Nephron (organoid): ENCODE measurements around the gene ATP1B1.
A peak's percentile ranks its signal among the peaks of the same experiment; 100 is the strongest.

ENCODE experiments used
- H3K27ac Mint-ChIP-seq, 3 experiments: 2 replicates each; pipeline ENCODE4 v1.8.0; 2020; ENCODE audit warnings: mixed read lengths in 3 of 3, mild to moderate bottlenecking in 2 of 3, moderate library complexity in 1 of 3
- H3K27me3 Mint-ChIP-seq: 2 replicates; pipeline ENCODE4 v1.8.0; 2021; ENCODE audit warnings: low read depth, mild to moderate bottlenecking, moderate library complexity, mixed read lengths
- H3K36me3 Mint-ChIP-seq: 2 replicates; pipeline ENCODE4 v1.8.0; 2020; ENCODE audit warnings: low read depth, mixed read lengths
- H3K4me1 Mint-ChIP-seq: 2 replicates; pipeline ENCODE4 v1.8.0; 2020; ENCODE audit warnings: mixed read lengths
- H3K4me3 Mint-ChIP-seq, 3 experiments: 2 replicates each; pipeline ENCODE4 v1.8.0; 2020; ENCODE audit warnings: mild to moderate bottlenecking in 3 of 3, mixed read lengths in 3 of 3, moderate library complexity in 2 of 3
- H3K9me3 Mint-ChIP-seq: 2 replicates; pipeline ENCODE4 v1.8.0; 2020; ENCODE audit warnings: mixed read lengths
- TF ChIP-seq, protein P1 (sequence below), 3 experiments: fragments of 200-600 bp; sonication (generic); IDR thresholded peaks; one replicate each; pipeline ENCODE4 v1.5.0; 2021; ENCODE audit warnings: antibody characterized with exemption in 3 of 3; ENCODE audit not compliant: unreplicated experiment in 3 of 3

The ATP1B1 gene

DNA sequence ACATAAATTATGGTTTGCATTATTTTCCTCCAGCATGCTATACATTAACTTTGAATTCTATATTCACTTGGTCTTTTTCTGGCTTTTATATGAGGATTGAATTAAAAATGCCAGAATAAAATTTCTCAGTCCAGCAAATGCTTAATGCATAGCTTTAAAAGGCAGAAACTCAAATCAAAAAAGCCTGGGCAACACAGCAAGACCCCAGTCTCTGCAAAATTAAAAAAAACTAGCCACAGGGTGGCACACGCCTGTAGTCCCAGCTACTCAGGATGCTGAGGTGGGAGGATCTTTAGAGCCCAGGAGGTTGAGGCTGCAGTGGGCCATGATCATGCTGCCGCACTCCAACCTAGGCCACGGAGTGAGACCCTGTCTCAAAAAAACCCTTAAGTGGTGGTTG is 19.8 kb downstream of the ATP1B1 start:
- Mint-ChIP-seq H3K27ac (no peak overlapping the region), H3K4me3 (no peak overlapping the region), H3K4me1 (no peaks in the 10 kb centered on the region), H3K36me3 (peaks cover 72% of the 10 kb centered on the region), H3K27me3 (no peaks in the 10 kb centered on the region), H3K9me3 (no peaks in the 10 kb centered on the region)
- TF ChIP-seq, protein P1, sequence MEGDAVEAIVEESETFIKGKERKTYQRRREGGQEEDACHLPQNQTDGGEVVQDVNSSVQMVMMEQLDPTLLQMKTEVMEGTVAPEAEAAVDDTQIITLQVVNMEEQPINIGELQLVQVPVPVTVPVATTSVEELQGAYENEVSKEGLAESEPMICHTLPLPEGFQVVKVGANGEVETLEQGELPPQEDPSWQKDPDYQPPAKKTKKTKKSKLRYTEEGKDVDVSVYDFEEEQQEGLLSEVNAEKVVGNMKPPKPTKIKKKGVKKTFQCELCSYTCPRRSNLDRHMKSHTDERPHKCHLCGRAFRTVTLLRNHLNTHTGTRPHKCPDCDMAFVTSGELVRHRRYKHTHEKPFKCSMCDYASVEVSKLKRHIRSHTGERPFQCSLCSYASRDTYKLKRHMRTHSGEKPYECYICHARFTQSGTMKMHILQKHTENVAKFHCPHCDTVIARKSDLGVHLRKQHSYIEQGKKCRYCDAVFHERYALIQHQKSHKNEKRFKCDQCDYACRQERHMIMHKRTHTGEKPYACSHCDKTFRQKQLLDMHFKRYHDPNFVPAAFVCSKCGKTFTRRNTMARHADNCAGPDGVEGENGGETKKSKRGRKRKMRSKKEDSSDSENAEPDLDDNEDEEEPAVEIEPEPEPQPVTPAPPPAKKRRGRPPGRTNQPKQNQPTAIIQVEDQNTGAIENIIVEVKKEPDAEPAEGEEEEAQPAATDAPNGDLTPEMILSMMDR (IDR thresholded peaks at IDR 0.05; ENCODE audit: unreplicated experiment in 3 of 3): no peak

DNA sequence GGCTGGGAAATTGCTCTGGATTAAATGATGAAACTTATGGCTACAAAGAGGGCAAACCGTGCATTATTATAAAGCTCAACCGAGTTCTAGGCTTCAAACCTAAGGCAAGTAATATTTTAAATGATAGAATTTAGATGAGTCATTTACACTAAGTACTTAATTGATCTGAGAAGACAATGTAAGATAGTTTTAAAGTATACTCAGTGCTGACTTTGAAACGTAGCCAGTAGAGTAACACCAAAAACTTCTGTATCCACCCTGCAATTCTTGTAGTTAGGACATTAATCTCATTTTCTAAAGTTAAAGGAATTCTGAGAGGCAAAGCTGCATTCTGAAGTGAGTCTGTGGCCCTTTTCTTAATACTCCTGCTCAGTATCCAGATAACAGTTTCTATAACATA is 20.8 kb downstream of the ATP1B1 start:
- peak overlapping the region in 2 of 3 experiments; percentile 22 to 39 for H3K27ac Mint-ChIP-seq
- TF ChIP-seq, protein P1 (IDR thresholded peaks at IDR 0.05; ENCODE audit: unreplicated experiment in 3 of 3): no peak
- no peaks in the 10 kb centered on the region for H3K9me3 Mint-ChIP-seq
- H3K4me3 Mint-ChIP-seq: no peak overlapping the region
- no peaks in the 10 kb centered on the region for H3K4me1 Mint-ChIP-seq
- no peaks in the 10 kb centered on the region for H3K27me3 Mint-ChIP-seq
- H3K36me3 Mint-ChIP-seq: peaks cover 74% of the 10 kb centered on the region

DNA sequence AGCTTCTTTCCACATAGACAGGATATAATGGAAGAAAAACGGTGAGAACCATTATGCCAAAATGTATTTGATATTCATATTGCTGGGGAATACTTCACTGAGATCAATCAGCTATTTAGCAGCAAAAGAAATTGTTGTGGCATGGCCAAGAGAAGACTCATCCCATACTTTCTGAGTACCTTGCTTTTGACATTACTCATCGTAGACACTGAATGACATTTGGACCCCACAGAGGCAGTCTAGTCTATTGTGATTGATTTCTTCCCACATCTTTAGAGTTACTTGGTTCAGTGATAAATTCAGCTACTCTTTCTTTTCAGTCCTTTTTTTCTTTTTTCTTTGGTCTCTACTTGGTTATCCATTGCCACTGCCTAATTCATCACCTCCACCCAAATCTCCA is 22.1 kb downstream of the ATP1B1 start:
- H3K27ac Mint-ChIP-seq: no peak overlapping the region
- no peaks in the 10 kb centered on the region for H3K27me3 Mint-ChIP-seq
- no peak overlapping the region for H3K4me3 Mint-ChIP-seq
- no peaks in the 10 kb centered on the region for H3K4me1 Mint-ChIP-seq
- H3K36me3 Mint-ChIP-seq: peaks cover 74% of the 10 kb centered on the region
- TF ChIP-seq, protein P1 (IDR thresholded peaks at IDR 0.05; ENCODE audit: unreplicated experiment in 3 of 3): no peak
- H3K9me3 Mint-ChIP-seq: no peaks in the 10 kb centered on the region

DNA sequence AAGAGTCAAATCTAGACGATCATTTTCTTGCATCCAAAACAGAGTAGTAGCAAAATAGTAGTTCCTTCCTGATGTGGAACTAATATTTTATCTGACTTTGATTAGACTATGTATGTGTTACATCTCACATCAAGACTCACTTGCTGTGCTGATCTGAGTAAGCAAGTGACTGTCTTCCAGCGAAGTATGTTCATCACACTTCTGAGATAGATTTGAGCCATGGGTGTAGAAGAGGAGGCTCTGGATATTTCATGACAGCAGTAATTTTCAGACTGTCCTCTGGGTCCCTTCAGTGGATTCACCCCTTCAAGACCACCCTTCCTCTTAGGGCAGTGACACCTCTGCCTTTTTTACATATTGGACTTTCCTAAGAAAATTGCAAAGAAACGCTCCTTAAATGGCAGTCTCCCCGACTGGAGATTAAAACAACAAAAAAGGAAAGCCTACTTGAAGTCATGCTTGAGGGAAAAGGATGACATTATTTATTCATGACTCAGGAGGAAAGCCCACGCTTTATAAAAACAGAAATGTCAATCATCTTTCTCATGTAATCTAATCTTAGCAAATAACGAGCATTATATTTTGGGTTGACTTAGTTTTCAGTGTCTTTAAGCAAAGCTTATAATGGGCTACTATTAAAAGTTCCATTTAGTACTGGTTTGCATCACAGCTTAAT is 22.8 kb downstream of the ATP1B1 start:
- Mint-ChIP-seq H3K4me3 (no peak overlapping the region), H3K27ac (no peak overlapping the region), H3K9me3 (no peaks in the 10 kb centered on the region), H3K36me3 (peaks cover 76% of the 10 kb centered on the region), H3K27me3 (no peaks in the 10 kb centered on the region), H3K4me1 (no peaks in the 10 kb centered on the region)
- TF ChIP-seq, protein P1 (IDR thresholded peaks at IDR 0.05; ENCODE audit: unreplicated experiment in 3 of 3): no peak

DNA sequence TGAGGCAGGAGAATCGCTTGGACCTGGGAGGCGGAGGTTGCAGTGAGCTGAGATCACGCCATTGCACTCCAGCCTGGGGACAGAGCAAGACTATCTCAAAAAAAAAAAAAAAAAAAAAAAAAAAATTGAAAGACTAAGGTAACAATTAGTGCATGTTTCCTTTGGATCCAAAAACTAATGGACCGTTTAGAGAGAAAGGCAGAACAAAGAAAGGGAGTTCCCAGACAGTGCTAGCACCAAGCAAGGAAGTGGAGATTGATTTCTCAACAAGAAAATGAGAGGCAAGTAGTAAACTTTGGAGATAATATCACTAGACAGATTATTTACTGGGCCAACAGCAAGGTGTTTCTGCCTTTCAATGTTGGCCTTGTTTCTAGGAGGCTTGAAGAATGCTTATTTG is 24.2 kb downstream of the ATP1B1 start:
- H3K27me3 Mint-ChIP-seq: no peaks in the 10 kb centered on the region
- no peak overlapping the region for H3K4me3 Mint-ChIP-seq
- peak overlapping the region in 1 of 3 experiments; percentile 48 for H3K27ac Mint-ChIP-seq
- peaks cover 61% of the 10 kb centered on the region for H3K36me3 Mint-ChIP-seq
- H3K4me1 Mint-ChIP-seq: no peaks in the 10 kb centered on the region
- H3K9me3 Mint-ChIP-seq: no peaks in the 10 kb centered on the region
- TF ChIP-seq, protein P1 (IDR thresholded peaks at IDR 0.05; ENCODE audit: unreplicated experiment in 3 of 3): no peak
